K562 (cell line): ENCODE measurements around the gene CTAGE9.

Experiments used
- JUNB ChIP-seq: fragments of 450-650 bp; formaldehyde crosslinking; conservative IDR thresholded peaks from 2 replicates; pipeline ENCODE4 v1.4.0; 2020; ENCODE audit warnings: mild to moderate bottlenecking
- MYC ChIP-seq, 2 experiments: fragments of 250-450 bp in 1 of 2; sonication (Bioruptor Pico) in 1 of 2; IDR thresholded peaks; 2 replicates each; pipeline versions ENCODE4 v1.5.1 to v1.6.1; 2012 to 2021; ENCODE audit warnings: low read depth in 2 of 2, borderline replicate concordance in 1 of 2, improper control_type of control experiment in 1 of 2, low read length in 1 of 2, mild to moderate bottlenecking in 1 of 2, moderate library complexity in 1 of 2
- NFIX ChIP-seq: fragments of 250-450 bp; sonication (Bioruptor Pico); IDR thresholded peaks from 2 replicates; pipeline ENCODE4 v1.4.0; 2020; ENCODE audit warnings: low read depth, mild to moderate bottlenecking, moderate library complexity
- POLR2A ChIP-seq: fragments of 450-650 bp; conservative IDR thresholded peaks from 2 replicates; pipeline ENCODE4 v1.6.1; 2016
- RNF2 ChIP-seq: sonication (generic); IDR thresholded peaks from 2 replicates; pipeline ENCODE4 v1.6.1; 2016
- SRF ChIP-seq, 2 experiments: fragments of 250-450, 450-650 bp in 1 of 2; sonication (Bioruptor Pico) in 1 of 2; sonication (generic) in 1 of 2; formaldehyde crosslinking; IDR thresholded peaks; 2 replicates each; pipeline versions ENCODE4 v1.5.0 to v1.5.1; 2020 to 2022; ENCODE audit warnings: mild to moderate bottlenecking in 1 of 2, missing genetic modification reagents in 1 of 2
- ZNF274 ChIP-seq: IDR thresholded peaks from 2 replicates; pipeline ENCODE4 v1.6.1; 2011; ENCODE audit warnings: low read depth, mild to moderate bottlenecking, low read length, moderate library complexity, borderline replicate concordance
- TF ChIP-seq, protein P1 (sequence below): fragments of 250-450 bp; sonication (Bioruptor Pico); IDR thresholded peaks from 2 replicates; pipeline ENCODE4 v1.8.0; 2021; ENCODE audit warnings: borderline replicate concordance, mild to moderate bottlenecking, moderate library complexity; ENCODE audit not compliant: poor library complexity, severe bottlenecking
- TF ChIP-seq, protein P2 (sequence below): sonication (generic); formaldehyde crosslinking; IDR thresholded peaks from 2 replicates; pipeline ENCODE4 v1.8.0; 2022; ENCODE audit warnings: missing genetic modification reagents, mild to moderate bottlenecking, borderline replicate concordance
- TF ChIP-seq, protein P3 (sequence below), 3 experiments: IDR thresholded peaks in 2 of 3; conservative IDR thresholded peaks in 1 of 3; 2 replicates each; pipeline ENCODE4 v1.5.1; 2011 to 2012; ENCODE audit warnings: low read length in 3 of 3, mild to moderate bottlenecking in 3 of 3, control low read depth in 2 of 3, improper control_type of control experiment in 1 of 3, inconsistent platforms in 1 of 3, low read depth in 1 of 3, mixed read lengths in 1 of 3, moderate library complexity in 1 of 3; ENCODE audit not compliant: insufficient read depth in 2 of 3

DNA sequence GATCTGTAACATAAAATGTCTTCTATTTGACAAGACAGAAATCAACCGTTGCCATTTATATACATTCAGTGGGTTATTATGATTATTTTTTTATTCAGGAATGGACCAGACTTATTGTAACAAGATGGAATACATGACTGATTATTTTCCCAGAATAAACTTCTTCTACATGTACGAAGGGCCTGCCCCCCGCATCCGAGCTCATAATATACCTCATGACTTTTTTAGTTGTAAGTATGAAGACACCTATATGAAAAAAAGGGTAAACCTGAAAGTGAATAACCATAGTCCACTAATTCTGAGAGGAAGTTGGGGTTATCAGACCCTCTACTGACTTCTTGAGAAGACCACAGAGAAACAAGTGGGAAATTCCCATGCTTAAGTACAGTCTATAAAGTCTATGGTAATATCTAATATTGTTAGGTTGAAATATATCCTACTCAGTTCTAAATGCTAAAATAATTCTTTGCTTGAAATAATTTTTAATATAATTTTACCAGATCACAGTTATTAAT, 25.5 kb downstream of the CTAGE9 start:
- TF ChIP-seq SRF (CRISPR knock-in tag; IDR thresholded peaks at IDR 0.05) (no peak), NFIX (CRISPR knock-in tag) (no peak), MYC (IDR thresholded peaks at IDR 0.05; ENCODE audit: low read depth, low read length) (no peak), MYC (CRISPR knock-in tag; IDR thresholded peaks at IDR 0.05; ENCODE audit: borderline replicate concordance, low read depth) (no peak), JUNB (CRISPR knock-in tag) (no peak), ZNF274 (no peak), RNF2 (no peak), POLR2A (no peak)
- TF ChIP-seq, protein P1, sequence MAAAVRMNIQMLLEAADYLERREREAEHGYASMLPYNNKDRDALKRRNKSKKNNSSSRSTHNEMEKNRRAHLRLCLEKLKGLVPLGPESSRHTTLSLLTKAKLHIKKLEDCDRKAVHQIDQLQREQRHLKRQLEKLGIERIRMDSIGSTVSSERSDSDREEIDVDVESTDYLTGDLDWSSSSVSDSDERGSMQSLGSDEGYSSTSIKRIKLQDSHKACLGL (CRISPR knock-in tag), result no peak
- TF ChIP-seq, protein P2, sequence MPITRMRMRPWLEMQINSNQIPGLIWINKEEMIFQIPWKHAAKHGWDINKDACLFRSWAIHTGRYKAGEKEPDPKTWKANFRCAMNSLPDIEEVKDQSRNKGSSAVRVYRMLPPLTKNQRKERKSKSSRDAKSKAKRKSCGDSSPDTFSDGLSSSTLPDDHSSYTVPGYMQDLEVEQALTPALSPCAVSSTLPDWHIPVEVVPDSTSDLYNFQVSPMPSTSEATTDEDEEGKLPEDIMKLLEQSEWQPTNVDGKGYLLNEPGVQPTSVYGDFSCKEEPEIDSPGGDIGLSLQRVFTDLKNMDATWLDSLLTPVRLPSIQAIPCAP (CRISPR knock-in tag), result no peak
- TF ChIP-seq, protein P3, sequence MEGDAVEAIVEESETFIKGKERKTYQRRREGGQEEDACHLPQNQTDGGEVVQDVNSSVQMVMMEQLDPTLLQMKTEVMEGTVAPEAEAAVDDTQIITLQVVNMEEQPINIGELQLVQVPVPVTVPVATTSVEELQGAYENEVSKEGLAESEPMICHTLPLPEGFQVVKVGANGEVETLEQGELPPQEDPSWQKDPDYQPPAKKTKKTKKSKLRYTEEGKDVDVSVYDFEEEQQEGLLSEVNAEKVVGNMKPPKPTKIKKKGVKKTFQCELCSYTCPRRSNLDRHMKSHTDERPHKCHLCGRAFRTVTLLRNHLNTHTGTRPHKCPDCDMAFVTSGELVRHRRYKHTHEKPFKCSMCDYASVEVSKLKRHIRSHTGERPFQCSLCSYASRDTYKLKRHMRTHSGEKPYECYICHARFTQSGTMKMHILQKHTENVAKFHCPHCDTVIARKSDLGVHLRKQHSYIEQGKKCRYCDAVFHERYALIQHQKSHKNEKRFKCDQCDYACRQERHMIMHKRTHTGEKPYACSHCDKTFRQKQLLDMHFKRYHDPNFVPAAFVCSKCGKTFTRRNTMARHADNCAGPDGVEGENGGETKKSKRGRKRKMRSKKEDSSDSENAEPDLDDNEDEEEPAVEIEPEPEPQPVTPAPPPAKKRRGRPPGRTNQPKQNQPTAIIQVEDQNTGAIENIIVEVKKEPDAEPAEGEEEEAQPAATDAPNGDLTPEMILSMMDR (IDR thresholded peaks at IDR 0.05 in 2 of 3, conservative IDR thresholded peaks at IDR 0.05 in 1 of 3; ENCODE audit: insufficient read depth in 2 of 3, low read depth in 1 of 3, low read length in 3 of 3), result no peak
